Right atrium auricular region (tissue), 2 donors: ENCODE measurements around the gene RASSF3. TPM values are rescaled to one million over a fixed set of nuclear protein-coding genes. Genes with fewer than 3 reads are reported as not detected.

ENCODE experiments used
- DNase-seq: peaks from one replicate; pipeline ENCODE4 v3.0.0-alpha.2; 2019; ENCODE audit warnings: low spot score
- H3K27ac ChIP-seq, 2 donors: fragments of 200-600 bp; sonication (generic); 1 replicate in 1 of 2; 2 replicates in 1 of 2; pipeline ENCODE4 v1.5.1; 2016 to 2019
- H3K27me3 ChIP-seq, 2 donors: fragments of 200-600 bp; sonication (generic); one replicate each; pipeline versions ENCODE4 v1.5.1 to v1.6.0; 2017 to 2019
- H3K36me3 ChIP-seq: fragments of 200-600 bp; sonication (generic); one replicate; pipeline ENCODE4 v1.5.1; 2016
- H3K4me1 ChIP-seq, 2 donors: fragments of 200-600 bp; sonication (generic); one replicate each; pipeline versions ENCODE4 v1.5.1 to v1.6.0; 2017 to 2019
- H3K4me3 ChIP-seq, 2 donors: fragments of 200-600 bp; sonication (generic); 1 replicate in 1 of 2; 2 replicates in 1 of 2; pipeline ENCODE4 v1.5.1; 2017 to 2019; ENCODE audit warnings: mild to moderate bottlenecking in 1 of 2, moderate library complexity in 1 of 2
- H3K9me3 ChIP-seq, 2 donors: fragments of 200-600 bp; sonication (generic); one replicate each; pipeline ENCODE4 v1.5.1; 2019
- total RNA-seq, 2 donors: library from RNA; depleted of rRNA; stranded (reverse); fragments of >200 nt; gene quantifications; one replicate each; pipeline ENCODE4 v1.1.0, GENCODE V29; 2016
- TF ChIP-seq, protein P1 (sequence below), 2 donors: fragments of 200-600 bp; sonication (generic); IDR thresholded peaks; one replicate each; pipeline ENCODE4 v1.5.1; 2019; ENCODE audit warnings: antibody characterized with exemption in 2 of 2

The RASSF3 gene
- total RNA-seq, 2 donors from 2014 or later = 55.4 to 88.4 TPM

DNA sequence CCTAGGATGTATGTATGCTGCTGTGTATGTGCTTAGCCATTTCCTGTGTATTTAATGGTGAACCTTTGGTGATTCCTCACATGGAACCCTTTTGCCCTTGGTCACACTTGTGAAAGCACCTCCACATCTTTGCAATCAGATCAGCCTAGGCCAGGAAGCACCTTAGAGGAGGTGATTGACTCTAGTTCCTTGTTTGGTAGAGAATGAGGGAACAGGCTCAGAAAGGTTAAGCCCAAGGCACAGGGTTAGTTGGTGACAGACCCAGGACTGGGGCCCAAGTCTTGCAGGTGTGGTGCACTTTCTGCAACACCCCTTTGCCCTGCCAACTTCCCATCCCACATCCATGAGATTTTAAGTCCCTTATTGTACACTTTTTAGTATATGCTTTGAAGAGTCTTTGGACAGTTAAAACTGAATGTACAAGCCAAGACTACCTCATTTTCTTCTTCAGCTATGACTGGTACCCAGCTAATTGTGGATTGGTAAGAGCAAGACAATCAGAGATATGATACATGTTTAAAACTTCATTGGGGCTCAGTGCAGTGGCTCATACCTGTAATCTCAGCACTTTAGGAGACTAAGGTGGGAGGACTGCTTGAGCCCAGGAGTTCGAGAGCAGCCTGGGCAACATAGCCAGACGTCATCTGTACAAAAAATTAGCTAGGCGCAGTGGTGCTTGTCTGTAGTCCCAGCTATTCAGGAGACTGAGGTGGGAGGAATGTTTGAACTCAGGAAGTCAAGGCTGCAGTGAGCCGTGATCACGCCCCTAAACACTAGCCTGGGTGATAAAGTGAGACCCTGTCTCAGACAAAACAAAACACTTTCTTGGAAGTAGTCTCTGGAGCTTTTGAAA lies 71.1 kb downstream of the RASSF3 start:
- peak overlapping the region; percentile 84 to 94 for H3K27ac ChIP-seq
- H3K4me3 ChIP-seq = no peak overlapping the region
- no peaks in the 10 kb centered on the region for H3K27me3 ChIP-seq
- H3K4me1 ChIP-seq = peaks cover 0 to 79% of the 10 kb centered on the region in 2 donors
- TF ChIP-seq, protein P1, sequence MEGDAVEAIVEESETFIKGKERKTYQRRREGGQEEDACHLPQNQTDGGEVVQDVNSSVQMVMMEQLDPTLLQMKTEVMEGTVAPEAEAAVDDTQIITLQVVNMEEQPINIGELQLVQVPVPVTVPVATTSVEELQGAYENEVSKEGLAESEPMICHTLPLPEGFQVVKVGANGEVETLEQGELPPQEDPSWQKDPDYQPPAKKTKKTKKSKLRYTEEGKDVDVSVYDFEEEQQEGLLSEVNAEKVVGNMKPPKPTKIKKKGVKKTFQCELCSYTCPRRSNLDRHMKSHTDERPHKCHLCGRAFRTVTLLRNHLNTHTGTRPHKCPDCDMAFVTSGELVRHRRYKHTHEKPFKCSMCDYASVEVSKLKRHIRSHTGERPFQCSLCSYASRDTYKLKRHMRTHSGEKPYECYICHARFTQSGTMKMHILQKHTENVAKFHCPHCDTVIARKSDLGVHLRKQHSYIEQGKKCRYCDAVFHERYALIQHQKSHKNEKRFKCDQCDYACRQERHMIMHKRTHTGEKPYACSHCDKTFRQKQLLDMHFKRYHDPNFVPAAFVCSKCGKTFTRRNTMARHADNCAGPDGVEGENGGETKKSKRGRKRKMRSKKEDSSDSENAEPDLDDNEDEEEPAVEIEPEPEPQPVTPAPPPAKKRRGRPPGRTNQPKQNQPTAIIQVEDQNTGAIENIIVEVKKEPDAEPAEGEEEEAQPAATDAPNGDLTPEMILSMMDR (IDR thresholded peaks at IDR 0.05) = no peak
- no peaks in the 10 kb centered on the region for H3K9me3 ChIP-seq
- no peak for DNase-seq
- peaks cover 10% of the 10 kb centered on the region for H3K36me3 ChIP-seq

GRCh38 chr12:64682572-64683277 lies 72.4 kb downstream of the RASSF3 start:
- TF ChIP-seq, protein P1 (IDR thresholded peaks at IDR 0.05) = no peak

DNA sequence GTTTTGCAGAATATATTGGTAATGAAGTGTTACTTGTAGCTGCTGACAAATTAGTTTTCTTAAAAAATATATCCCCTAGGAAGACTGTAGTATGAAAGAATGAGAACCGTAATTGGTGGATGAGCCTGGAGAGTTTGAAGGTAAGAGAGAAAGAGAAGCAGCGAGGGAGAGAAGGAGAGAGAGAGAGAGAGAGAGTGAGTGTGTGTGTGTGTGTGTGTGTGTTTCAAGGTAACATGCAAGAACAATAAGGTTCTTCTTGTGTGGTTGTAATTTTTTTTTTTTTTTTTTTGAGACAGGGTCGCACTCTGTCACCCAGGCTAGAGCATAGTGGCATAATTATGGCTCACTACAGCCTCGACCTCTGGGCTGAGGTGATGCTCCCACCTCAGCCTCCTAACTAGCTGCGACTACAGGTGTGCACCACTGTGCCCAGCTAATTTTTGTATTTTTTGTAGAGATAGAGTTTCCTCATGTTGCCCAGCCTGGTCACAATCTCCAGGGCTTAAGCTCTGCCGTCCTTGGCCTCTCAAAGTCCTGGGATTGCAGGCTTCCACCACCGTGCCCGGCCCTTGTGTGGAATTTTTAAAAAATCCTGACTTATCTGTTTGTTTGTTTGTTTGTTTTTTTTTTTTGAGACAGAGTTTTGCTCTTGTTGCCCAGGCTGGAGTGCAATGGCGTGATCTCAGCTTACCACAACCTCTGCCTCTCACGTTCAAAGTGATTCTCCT lies 73.7 kb downstream of the RASSF3 start:
- Histone ChIP-seq H3K27me3 (no peaks in the 10 kb centered on the region), H3K4me3 (no peak overlapping the region), H3K36me3 (peaks cover 27% of the 10 kb centered on the region), H3K27ac (peak overlapping the region; percentile 84 to 94), H3K4me1 (peaks cover 0 to 73% of the 10 kb centered on the region in 2 donors), H3K9me3 (no peaks in the 10 kb centered on the region)
- DNase-seq = no peak
- TF ChIP-seq, protein P1 (IDR thresholded peaks at IDR 0.05) = no peak

More at GRCh38 chr12:64682572-64683277, 72.4 kb downstream of the RASSF3 start:
- Histone ChIP-seq H3K27ac (peak overlapping the region; percentile 84 to 94), H3K27me3 (no peaks in the 10 kb centered on the region), H3K4me1 (peaks cover 0 to 70% of the 10 kb centered on the region in 2 donors), H3K4me3 (no peak overlapping the region), H3K36me3 (peaks cover 19% of the 10 kb centered on the region), H3K9me3 (no peaks in the 10 kb centered on the region)
- DNase-seq = peak; percentile 82

GRCh38 chr12:64685050-64685449 lies 74.8 kb downstream of the RASSF3 start:
- H3K4me1 ChIP-seq = peaks cover 0 to 64% of the 10 kb centered on the region in 2 donors
- no peaks in the 10 kb centered on the region for H3K9me3 ChIP-seq
- TF ChIP-seq, protein P1 (IDR thresholded peaks at IDR 0.05) = no peak
- no peak overlapping the region for H3K4me3 ChIP-seq
- peaks cover 27% of the 10 kb centered on the region for H3K36me3 ChIP-seq
- no peaks in the 10 kb centered on the region for H3K27me3 ChIP-seq
- DNase-seq = no peak
- peak overlapping the region; percentile 54 to 60 for H3K27ac ChIP-seq

GRCh38 chr12:64685605-64686004 lies 75.3 kb downstream of the RASSF3 start:
- Histone ChIP-seq H3K4me3 (no peak overlapping the region), H3K36me3 (peaks cover 27% of the 10 kb centered on the region), H3K27me3 (no peaks in the 10 kb centered on the region), H3K9me3 (no peaks in the 10 kb centered on the region), H3K4me1 (peaks cover 0 to 58% of the 10 kb centered on the region in 2 donors), H3K27ac (peak overlapping the region; percentile 54 to 60)
- DNase-seq = no peak
- TF ChIP-seq, protein P1 (IDR thresholded peaks at IDR 0.05) = no peak
